Gastrocnemius medialis (tissue), 4 donors: Measurements from ENCODE around the gene MOB3B.

Experiments used
- CTCF ChIP-seq, 5 experiments: fragments of 450-650 bp in 3 of 5; fragments of 200-600 bp in 2 of 5; sonication (generic) in 2 of 5; IDR thresholded peaks in 4 of 5; conservative IDR thresholded peaks in 1 of 5; 1 replicate in 4 of 5; 2 replicates in 1 of 5; pipeline ENCODE4 v1.5.1; 2016 to 2019; ENCODE audit warnings: antibody characterized with exemption in 5 of 5, mild to moderate bottlenecking in 3 of 5, moderate library complexity in 3 of 5
- POLR2A ChIP-seq, 2 donors: fragments of 450-650 bp; IDR thresholded peaks; one replicate each; pipeline ENCODE4 v1.6.1; 2017; ENCODE audit warnings: antibody characterized with exemption in 2 of 2, mild to moderate bottlenecking in 2 of 2, moderate library complexity in 2 of 2

DNA sequence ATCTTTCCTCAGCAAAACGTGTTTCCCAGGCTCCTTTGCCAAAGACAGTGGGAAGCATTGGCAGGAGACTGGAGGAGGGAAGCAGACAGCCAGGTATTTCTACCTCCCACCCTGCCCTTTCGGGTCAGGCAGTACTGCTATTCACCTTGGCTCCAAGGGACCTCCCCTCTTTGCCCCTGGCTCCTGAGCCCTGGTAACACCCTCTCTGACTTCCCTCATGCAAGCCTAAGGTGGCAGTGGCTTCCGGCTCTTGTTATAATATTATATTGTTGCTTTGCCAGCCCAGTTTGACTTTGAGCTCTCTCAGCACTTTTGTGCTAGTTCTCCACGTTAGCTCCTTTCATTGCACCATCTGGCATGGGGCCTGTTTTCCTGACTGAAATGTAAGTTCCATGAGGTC lies 87.2 kb downstream of the MOB3B start:
- TF ChIP-seq CTCF (IDR thresholded peaks at IDR 0.05 in 4 of 5, conservative IDR thresholded peaks at IDR 0.05 in 1 of 5) (no peak), POLR2A (IDR thresholded peaks at IDR 0.05) (no peak)
